ENCODE measurements around the gene SRPX.

The SRPX gene

DNA sequence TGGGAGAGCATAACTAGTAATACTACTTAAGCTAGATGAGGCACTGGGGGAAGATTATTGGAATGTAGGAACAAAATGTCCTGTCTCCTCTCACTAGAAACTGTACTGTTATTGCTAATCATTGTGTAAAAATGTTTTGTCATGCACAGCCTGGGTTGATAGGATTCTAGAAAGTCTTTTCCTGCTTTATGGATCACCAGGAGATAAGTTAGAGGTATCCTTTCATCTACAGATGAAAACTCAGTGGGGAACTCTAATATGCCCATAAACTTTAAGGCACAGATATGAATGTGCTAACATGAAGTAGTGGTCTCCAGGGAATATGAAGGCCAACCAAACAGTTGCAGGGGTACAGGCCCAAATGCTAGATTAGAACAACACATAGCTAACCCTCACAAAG lies 57.5 kb downstream of the SRPX start:
- Histone ChIP-seq H3K9me3 (ENCODE audit: severe bottlenecking) (no peaks in the 10 kb centered on the region), H3K36me3 (no peaks in the 10 kb centered on the region), H3K4me3 (ENCODE audit: low read depth, low read length) (no peak overlapping the region), H3K27ac (no peak overlapping the region), H3K27me3 (ENCODE audit: insufficient read depth, low read depth, severe bottlenecking) (peaks cover 2% of the 10 kb centered on the region)
- DNase-seq = no peak
- TF ChIP-seq, protein P1, sequence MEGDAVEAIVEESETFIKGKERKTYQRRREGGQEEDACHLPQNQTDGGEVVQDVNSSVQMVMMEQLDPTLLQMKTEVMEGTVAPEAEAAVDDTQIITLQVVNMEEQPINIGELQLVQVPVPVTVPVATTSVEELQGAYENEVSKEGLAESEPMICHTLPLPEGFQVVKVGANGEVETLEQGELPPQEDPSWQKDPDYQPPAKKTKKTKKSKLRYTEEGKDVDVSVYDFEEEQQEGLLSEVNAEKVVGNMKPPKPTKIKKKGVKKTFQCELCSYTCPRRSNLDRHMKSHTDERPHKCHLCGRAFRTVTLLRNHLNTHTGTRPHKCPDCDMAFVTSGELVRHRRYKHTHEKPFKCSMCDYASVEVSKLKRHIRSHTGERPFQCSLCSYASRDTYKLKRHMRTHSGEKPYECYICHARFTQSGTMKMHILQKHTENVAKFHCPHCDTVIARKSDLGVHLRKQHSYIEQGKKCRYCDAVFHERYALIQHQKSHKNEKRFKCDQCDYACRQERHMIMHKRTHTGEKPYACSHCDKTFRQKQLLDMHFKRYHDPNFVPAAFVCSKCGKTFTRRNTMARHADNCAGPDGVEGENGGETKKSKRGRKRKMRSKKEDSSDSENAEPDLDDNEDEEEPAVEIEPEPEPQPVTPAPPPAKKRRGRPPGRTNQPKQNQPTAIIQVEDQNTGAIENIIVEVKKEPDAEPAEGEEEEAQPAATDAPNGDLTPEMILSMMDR (IDR thresholded peaks at IDR 0.05; ENCODE audit: low read depth, low read length) = no peak

DNA sequence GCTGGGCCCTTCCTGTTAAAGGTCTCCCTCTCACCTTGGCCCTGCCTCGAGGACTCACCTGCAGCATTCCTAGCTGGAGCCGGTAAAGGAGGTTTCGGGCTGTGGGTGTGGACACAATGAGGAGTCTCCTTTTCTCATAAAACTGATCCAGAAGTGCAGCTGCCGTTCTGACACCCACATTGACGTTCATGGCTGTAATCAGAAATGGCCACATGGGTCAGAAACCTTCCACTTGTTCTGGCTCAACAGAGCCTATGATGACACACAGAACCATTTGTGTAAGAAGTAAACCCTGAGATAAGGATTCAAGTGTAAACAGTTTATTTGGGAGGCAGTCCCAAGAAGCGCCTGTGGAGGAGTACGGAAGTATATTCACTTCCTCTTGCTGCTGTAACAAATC lies 63.8 kb downstream of the SRPX start:
- peaks cover 2% of the 10 kb centered on the region for H3K27me3 ChIP-seq (ENCODE audit: insufficient read depth, low read depth, severe bottlenecking)
- no peak overlapping the region for H3K4me3 ChIP-seq (ENCODE audit: low read depth, low read length)
- no peak overlapping the region for H3K27ac ChIP-seq
- TF ChIP-seq, protein P1 (IDR thresholded peaks at IDR 0.05; ENCODE audit: low read depth, low read length) = no peak
- H3K9me3 ChIP-seq (ENCODE audit: severe bottlenecking) = no peaks in the 10 kb centered on the region
- no peak for DNase-seq
- no peaks in the 10 kb centered on the region for H3K36me3 ChIP-seq

DNA sequence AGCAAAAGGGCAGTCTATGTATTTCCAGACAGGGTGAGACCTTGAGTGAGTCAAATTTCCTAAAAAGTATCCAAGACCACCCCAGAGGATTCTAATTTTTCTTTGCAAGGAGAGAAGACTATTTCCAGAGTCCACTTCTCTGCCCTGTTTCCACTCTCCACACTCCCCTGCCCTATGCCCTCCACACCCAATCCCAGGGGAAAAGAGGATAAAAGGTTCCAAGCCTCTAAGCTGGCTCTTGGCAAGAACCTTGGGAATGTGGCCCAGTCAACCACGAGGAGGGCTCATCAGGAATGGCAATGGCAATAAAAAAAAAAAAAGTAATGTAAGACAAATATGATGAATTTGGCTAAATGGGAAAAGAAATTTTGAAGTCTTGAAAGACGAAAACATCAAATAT lies 65.9 kb downstream of the SRPX start:
- TF ChIP-seq, protein P1 (IDR thresholded peaks at IDR 0.05; ENCODE audit: low read depth, low read length) = no peak
- Histone ChIP-seq H3K4me3 (ENCODE audit: low read depth, low read length) (no peak overlapping the region), H3K9me3 (ENCODE audit: severe bottlenecking) (no peaks in the 10 kb centered on the region), H3K36me3 (no peaks in the 10 kb centered on the region), H3K27ac (no peak overlapping the region), H3K27me3 (ENCODE audit: insufficient read depth, low read depth, severe bottlenecking) (peaks cover under 1% of the 10 kb centered on the region)
- no peak for DNase-seq

DNA sequence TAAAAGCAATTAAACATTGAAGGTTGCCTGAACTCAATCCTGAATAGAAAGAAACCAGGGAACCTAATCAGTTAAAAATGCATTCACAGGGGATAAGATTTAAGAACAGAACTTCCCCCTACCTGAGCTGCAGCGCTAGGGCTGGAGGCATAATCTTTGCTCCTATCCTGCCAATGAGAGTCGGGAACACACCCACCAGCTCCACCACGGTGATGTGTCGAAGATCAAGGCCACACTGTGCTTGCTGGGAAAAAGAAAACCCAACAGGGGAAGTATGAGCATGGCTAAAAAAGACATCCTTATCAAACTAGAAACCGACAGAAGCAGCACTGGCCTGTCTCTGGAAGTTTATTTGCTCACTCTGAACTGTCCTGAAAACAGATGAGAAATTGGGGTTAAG lies 66.3 kb downstream of the SRPX start:
- DNase-seq = no peak
- Histone ChIP-seq H3K36me3 (no peaks in the 10 kb centered on the region), H3K9me3 (ENCODE audit: severe bottlenecking) (no peaks in the 10 kb centered on the region), H3K4me3 (ENCODE audit: low read depth, low read length) (no peak overlapping the region), H3K27me3 (ENCODE audit: insufficient read depth, low read depth, severe bottlenecking) (no peaks in the 10 kb centered on the region), H3K27ac (no peak overlapping the region)
- TF ChIP-seq, protein P1 (IDR thresholded peaks at IDR 0.05; ENCODE audit: low read depth, low read length) = no peak

DNA sequence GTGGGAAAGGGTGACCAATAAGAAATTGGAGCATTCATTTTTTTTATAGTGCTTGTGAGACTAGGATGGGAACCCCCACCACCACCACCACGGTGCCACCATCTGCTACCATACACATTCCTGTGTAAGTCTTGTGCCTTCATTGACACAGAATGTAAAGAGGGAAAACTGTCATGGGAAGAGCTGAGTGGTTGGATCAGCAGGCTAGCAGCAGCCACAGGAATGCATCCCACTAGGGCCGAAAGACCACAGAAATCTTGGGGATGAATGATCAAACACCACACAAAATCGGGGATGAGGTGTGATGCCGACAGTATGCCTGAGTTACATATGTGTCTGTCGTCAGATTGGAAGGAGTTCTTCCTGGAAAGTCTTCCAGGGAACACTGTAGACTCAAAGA lies 69.2 kb downstream of the SRPX start:
- no peak overlapping the region for H3K4me3 ChIP-seq (ENCODE audit: low read depth, low read length)
- no peaks in the 10 kb centered on the region for H3K27me3 ChIP-seq (ENCODE audit: insufficient read depth, low read depth, severe bottlenecking)
- H3K27ac ChIP-seq = no peak overlapping the region
- TF ChIP-seq, protein P1 (IDR thresholded peaks at IDR 0.05; ENCODE audit: low read depth, low read length) = no peak
- H3K36me3 ChIP-seq = no peaks in the 10 kb centered on the region
- no peaks in the 10 kb centered on the region for H3K9me3 ChIP-seq (ENCODE audit: severe bottlenecking)
- DNase-seq = no peak

DNA sequence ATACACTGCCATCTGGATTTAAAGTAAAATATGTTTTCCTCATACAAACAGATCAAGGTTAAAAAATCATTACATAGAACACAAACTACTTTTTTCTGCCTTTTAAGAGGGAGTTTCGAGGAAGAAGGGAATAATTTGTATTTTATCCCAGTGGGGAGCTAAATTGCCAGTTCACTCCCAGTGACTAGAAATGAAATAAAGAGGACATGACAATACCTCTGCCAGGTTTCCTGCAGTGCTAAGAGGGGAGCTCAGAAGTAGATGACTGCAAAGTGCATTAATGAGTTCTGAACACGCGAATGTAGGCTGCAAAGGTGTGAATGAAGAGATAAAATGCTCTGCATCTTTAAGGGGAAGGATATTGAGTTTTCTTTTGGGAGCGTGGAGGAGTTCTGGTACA lies 69.7 kb downstream of the SRPX start:
- no peaks in the 10 kb centered on the region for H3K9me3 ChIP-seq (ENCODE audit: severe bottlenecking)
- no peak overlapping the region for H3K27ac ChIP-seq
- no peaks in the 10 kb centered on the region for H3K27me3 ChIP-seq (ENCODE audit: insufficient read depth, low read depth, severe bottlenecking)
- no peak overlapping the region for H3K4me3 ChIP-seq (ENCODE audit: low read depth, low read length)
- H3K36me3 ChIP-seq = no peaks in the 10 kb centered on the region
- TF ChIP-seq, protein P1 (IDR thresholded peaks at IDR 0.05; ENCODE audit: low read depth, low read length) = no peak
- DNase-seq = no peak
